ENCODE data around the gene CFP. TPM values are rescaled to one million over a fixed set of nuclear protein-coding genes. Genes with fewer than 3 reads are reported as not detected.

The CFP gene
- polyA plus RNA-seq, 1 of the 3 experiments (the other 2 are of a cell fraction), result 0.03 TPM

DNA sequence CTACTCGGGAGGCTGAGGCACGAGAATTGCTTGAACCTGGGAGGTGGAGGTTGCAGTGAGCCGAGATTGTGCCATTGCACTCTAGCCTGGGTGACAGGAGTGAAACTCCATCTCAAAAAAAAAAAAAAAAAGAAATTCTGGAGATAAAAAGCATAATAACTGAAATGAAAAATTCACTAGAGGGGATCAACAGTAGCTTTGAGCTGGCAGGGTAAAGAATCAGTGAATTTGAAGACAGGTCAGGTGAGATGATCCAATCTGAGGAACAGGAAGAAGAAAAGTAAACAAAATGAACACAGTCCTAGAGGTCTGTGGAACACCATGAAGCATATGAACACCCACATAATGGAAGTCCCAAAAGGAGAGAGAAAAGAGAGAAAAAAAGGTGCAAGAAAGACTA lies 32.5 kb downstream of the CFP start:
- Histone ChIP-seq H3K36me3 (replicated peaks in 1 of 2; ENCODE audit: control insufficient read depth in 1 of 2, insufficient read depth in 2 of 2, low read length in 1 of 2) (no peaks in the 10 kb centered on the region), H3K27me3 (ENCODE audit: insufficient read depth) (no peaks in the 10 kb centered on the region), H3K27ac (ENCODE audit: low read depth in 2 of 2, low read length in 1 of 2) (no peak overlapping the region), H3F3A (replicated peaks; ENCODE audit: insufficient read depth) (no peaks in the 10 kb centered on the region), H3K4me1 (ENCODE audit: control insufficient read depth in 1 of 2, insufficient read depth in 2 of 2, low read depth in 1 of 2, low read length in 1 of 2) (no peaks in the 10 kb centered on the region), H3K9me2 (no peaks in the 10 kb centered on the region), H3K4me2 (no peak overlapping the region), H3K9me3 (no peaks in the 10 kb centered on the region), H2AFZ (ENCODE audit: low read depth) (no peak overlapping the region), H4K20me1 (ENCODE audit: insufficient read depth) (no peaks in the 10 kb centered on the region), H3K4me3 (ENCODE audit: low read depth in 2 of 2, low read length in 1 of 2) (no peak overlapping the region), H3K9ac (no peak overlapping the region), H3K79me2 (ENCODE audit: insufficient read depth) (no peaks in the 10 kb centered on the region)
- 7% methylated on average over 3 of the region's 3 CpGs for WGBS (ENCODE audit: low lambda C conversion rate)
- TF ChIP-seq, protein P1, sequence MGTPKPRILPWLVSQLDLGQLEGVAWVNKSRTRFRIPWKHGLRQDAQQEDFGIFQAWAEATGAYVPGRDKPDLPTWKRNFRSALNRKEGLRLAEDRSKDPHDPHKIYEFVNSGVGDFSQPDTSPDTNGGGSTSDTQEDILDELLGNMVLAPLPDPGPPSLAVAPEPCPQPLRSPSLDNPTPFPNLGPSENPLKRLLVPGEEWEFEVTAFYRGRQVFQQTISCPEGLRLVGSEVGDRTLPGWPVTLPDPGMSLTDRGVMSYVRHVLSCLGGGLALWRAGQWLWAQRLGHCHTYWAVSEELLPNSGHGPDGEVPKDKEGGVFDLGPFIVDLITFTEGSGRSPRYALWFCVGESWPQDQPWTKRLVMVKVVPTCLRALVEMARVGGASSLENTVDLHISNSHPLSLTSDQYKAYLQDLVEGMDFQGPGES (IDR thresholded peaks at IDR 0.05; ENCODE audit: low read depth, low read length), result no peak
- TF ChIP-seq TEAD4 (IDR thresholded peaks at IDR 0.05; ENCODE audit: borderline replicate concordance, insufficient read depth), result no peak
- TF ChIP-seq RFX5 (IDR thresholded peaks at IDR 0.05; ENCODE audit: low read length), result no peak
- TF ChIP-seq, protein P2, sequence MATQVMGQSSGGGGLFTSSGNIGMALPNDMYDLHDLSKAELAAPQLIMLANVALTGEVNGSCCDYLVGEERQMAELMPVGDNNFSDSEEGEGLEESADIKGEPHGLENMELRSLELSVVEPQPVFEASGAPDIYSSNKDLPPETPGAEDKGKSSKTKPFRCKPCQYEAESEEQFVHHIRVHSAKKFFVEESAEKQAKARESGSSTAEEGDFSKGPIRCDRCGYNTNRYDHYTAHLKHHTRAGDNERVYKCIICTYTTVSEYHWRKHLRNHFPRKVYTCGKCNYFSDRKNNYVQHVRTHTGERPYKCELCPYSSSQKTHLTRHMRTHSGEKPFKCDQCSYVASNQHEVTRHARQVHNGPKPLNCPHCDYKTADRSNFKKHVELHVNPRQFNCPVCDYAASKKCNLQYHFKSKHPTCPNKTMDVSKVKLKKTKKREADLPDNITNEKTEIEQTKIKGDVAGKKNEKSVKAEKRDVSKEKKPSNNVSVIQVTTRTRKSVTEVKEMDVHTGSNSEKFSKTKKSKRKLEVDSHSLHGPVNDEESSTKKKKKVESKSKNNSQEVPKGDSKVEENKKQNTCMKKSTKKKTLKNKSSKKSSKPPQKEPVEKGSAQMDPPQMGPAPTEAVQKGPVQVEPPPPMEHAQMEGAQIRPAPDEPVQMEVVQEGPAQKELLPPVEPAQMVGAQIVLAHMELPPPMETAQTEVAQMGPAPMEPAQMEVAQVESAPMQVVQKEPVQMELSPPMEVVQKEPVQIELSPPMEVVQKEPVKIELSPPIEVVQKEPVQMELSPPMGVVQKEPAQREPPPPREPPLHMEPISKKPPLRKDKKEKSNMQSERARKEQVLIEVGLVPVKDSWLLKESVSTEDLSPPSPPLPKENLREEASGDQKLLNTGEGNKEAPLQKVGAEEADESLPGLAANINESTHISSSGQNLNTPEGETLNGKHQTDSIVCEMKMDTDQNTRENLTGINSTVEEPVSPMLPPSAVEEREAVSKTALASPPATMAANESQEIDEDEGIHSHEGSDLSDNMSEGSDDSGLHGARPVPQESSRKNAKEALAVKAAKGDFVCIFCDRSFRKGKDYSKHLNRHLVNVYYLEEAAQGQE (IDR thresholded peaks at IDR 0.05; ENCODE audit: low read depth, low read length), result no peak
- TF ChIP-seq MXI1 (IDR thresholded peaks at IDR 0.05; ENCODE audit: low read depth, low read length), result no peak
- no peak for TF ChIP-seq TAF1 (IDR thresholded peaks at IDR 0.05; ENCODE audit: borderline replicate concordance, low read depth, low read length)
- TF ChIP-seq ELF1 (IDR thresholded peaks at IDR 0.05), result no peak
- no peak for TF ChIP-seq FOSL2 (IDR thresholded peaks at IDR 0.05; ENCODE audit: borderline replicate concordance, low read depth)
- TF ChIP-seq NRF1 (IDR thresholded peaks at IDR 0.05; ENCODE audit: low read depth, low read length), result no peak
- no peak for TF ChIP-seq TCF12 (IDR thresholded peaks at IDR 0.05)
- TF ChIP-seq, protein P3, sequence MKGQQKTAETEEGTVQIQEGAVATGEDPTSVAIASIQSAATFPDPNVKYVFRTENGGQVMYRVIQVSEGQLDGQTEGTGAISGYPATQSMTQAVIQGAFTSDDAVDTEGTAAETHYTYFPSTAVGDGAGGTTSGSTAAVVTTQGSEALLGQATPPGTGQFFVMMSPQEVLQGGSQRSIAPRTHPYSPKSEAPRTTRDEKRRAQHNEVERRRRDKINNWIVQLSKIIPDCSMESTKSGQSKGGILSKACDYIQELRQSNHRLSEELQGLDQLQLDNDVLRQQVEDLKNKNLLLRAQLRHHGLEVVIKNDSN (IDR thresholded peaks at IDR 0.05; ENCODE audit: borderline replicate concordance, low read depth), result no peak
- TF ChIP-seq GATA2 (CRISPR knock-in tag; IDR thresholded peaks at IDR 0.05), result no peak
- TF ChIP-seq POLR2AphosphoS5 (IDR thresholded peaks at IDR 0.05; ENCODE audit: low read depth, low read length), result no peak
- TF ChIP-seq CHD2 (IDR thresholded peaks at IDR 0.05; ENCODE audit: low read length, partially characterized antibody), result no peak
- TF ChIP-seq, protein P4, sequence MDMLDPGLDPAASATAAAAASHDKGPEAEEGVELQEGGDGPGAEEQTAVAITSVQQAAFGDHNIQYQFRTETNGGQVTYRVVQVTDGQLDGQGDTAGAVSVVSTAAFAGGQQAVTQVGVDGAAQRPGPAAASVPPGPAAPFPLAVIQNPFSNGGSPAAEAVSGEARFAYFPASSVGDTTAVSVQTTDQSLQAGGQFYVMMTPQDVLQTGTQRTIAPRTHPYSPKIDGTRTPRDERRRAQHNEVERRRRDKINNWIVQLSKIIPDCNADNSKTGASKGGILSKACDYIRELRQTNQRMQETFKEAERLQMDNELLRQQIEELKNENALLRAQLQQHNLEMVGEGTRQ (IDR thresholded peaks at IDR 0.05; ENCODE audit: borderline replicate concordance, low read depth, low read length), result no peak
- TF ChIP-seq JUND (IDR thresholded peaks at IDR 0.05), result no peak
- TF ChIP-seq, protein P5, sequence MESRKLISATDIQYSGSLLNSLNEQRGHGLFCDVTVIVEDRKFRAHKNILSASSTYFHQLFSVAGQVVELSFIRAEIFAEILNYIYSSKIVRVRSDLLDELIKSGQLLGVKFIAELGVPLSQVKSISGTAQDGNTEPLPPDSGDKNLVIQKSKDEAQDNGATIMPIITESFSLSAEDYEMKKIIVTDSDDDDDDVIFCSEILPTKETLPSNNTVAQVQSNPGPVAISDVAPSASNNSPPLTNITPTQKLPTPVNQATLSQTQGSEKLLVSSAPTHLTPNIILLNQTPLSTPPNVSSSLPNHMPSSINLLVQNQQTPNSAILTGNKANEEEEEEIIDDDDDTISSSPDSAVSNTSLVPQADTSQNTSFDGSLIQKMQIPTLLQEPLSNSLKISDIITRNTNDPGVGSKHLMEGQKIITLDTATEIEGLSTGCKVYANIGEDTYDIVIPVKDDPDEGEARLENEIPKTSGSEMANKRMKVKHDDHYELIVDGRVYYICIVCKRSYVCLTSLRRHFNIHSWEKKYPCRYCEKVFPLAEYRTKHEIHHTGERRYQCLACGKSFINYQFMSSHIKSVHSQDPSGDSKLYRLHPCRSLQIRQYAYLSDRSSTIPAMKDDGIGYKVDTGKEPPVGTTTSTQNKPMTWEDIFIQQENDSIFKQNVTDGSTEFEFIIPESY (IDR thresholded peaks at IDR 0.05; ENCODE audit: borderline replicate concordance, low read depth), result no peak
- no peak for TF ChIP-seq EZH2phosphoT487 (IDR thresholded peaks at IDR 0.05; ENCODE audit: borderline replicate concordance, low read depth)
- no peak for TF ChIP-seq GABPA (IDR thresholded peaks at IDR 0.05; ENCODE audit: low read depth)
- TF ChIP-seq, protein P6, sequence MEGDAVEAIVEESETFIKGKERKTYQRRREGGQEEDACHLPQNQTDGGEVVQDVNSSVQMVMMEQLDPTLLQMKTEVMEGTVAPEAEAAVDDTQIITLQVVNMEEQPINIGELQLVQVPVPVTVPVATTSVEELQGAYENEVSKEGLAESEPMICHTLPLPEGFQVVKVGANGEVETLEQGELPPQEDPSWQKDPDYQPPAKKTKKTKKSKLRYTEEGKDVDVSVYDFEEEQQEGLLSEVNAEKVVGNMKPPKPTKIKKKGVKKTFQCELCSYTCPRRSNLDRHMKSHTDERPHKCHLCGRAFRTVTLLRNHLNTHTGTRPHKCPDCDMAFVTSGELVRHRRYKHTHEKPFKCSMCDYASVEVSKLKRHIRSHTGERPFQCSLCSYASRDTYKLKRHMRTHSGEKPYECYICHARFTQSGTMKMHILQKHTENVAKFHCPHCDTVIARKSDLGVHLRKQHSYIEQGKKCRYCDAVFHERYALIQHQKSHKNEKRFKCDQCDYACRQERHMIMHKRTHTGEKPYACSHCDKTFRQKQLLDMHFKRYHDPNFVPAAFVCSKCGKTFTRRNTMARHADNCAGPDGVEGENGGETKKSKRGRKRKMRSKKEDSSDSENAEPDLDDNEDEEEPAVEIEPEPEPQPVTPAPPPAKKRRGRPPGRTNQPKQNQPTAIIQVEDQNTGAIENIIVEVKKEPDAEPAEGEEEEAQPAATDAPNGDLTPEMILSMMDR (IDR thresholded peaks at IDR 0.05), result no peak
- no peak for DNase-seq
- ChIA-PET CTCF (no interaction called here), POLR2A (no interaction called here)
